ENCODE data around the gene MAOB.

The MAOB gene

GRCh38 chrX:43860646-43861370 is 21.4 kb downstream of the MAOB start:
- DNase-seq = peak; percentile 1

GRCh38 chrX:43853225-43853828 is 28.9 kb downstream of the MAOB start:
- no peak for DNase-seq

DNA sequence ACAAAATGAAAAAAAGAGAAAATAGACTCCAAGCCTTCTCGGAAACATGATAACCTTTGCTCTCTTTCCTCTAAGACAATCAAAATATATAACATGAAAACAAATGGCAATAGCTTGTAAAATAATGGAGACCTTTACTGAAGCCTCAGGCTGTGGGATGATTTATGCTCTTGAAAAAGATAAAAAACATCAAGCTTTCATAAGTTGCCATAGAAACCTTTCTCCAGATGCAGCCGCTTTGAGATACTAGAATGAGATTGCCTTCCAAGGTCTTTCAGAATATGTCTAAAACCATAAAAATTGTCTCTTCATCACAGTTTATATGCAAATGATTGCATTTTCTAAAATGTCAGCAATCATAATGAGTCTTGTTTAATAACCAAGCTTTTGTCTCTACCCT is 31.6 kb downstream of the MAOB start:
- DNase-seq = no peak

DNA sequence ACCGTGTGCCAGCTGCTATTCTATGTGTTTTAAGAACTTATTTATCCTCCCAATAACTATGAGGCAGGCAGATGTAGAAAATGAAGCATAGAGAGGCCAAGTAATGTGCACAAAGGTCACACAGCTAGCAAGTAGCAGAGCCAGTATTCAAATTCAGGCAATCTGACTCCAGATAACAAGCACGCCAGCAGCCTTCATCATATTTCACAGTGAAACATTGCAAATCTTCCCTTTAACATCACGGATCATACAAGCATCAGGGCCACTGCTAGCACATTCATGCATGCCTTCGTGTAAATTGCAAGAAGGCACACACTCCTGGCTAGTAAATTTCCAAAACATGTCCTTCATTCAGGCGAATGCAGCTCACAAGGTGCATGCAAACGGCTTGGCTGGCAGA is 33.1 kb downstream of the MAOB start:
- no peak for DNase-seq

DNA sequence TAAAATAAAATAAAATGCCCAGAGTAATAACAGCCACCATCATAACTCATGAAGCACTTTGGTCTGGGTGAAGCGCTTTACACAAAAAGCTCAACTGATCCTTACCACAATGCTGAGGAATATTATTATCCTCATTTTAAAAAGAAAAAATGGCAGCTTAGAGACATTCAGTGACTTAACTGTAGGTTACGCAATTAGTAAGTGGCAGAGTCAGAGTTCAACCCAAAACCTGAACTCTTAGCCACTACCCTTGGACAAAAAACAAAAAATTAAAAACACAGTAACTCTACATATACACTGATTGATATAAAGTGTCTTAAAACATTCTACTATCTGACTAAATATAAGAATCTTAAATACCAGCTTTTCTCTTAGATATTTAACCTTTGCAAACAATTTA is 34.9 kb downstream of the MAOB start:
- DNase-seq = no peak

DNA sequence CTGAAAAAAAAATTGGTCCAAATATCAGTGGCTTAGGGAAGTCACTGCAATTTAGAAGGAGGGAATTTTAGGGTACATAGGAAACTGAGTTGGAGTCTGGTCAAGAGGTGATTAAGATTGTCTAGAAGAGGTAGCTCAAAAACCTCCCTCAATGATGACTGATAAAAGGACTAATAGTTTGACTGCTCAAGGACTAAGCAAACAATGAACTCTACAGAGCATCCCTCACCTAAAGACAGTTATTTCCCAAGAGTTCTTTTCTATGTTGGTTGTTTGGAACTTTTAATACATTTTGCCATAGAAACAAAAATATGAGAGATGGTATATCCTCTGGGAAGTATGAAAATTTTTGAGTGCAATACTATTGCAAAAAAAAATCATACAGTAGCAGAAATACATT is 35.7 kb downstream of the MAOB start:
- DNase-seq = no peak

DNA sequence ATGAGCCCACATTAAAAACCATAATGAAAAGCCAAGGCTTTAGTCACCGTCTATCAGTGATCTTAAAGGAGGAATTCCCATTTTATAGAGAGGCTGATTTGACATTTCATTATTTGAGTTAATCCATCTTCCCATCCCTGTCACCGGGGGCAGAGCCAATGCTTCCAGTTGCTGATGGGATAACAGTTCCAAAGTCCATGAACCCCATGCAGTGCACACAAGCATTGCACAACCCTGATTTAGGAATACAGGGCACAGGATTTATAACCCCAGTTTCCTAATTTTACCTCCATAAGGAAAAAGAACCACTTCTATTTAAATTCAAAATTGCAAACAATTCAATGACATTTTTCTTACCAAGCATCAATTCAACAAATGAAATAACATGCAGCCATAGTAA is 36.5 kb downstream of the MAOB start:
- DNase-seq = no peak

DNA sequence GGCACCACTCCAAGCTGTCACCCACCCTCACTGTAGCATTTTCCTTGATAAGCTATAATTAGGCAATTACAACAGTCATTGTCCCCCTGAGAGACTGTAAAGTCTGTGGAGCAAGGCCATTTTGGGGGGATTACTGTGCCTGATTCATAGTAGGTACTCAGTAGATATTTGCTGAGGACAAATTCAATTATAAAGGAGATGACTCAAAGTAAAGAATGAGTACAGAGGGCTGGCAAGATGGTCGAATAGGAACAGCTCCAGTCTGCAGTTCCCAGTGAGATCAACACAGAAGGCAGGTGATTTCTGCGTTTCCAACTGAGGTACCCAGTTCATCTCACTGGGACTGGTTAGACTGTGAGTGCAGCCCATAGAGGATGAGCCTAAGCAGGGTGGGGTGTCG is 42.0 kb downstream of the MAOB start:
- no peak for DNase-seq

GRCh38 chrX:43836435-43837184 is 45.6 kb downstream of the MAOB start:
- peak; percentile 6 for DNase-seq

DNA sequence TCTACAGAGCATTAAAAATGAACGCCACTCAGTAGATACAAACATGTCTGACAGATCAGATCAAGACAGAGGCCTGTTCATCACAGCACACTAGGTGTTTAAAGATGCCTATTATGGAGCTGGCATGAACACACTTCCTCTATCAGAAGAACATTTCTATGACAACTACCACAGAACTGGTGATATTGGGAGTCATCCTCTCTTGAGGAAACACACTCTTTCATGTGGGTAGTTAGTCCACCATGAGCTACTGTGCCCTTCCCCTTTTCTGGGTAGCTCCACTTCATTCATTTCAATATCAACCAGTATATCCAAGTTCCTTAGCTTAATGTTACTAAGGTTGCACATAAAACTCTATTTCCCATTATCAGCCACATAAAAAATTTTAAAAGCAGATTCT is 46.7 kb downstream of the MAOB start:
- DNase-seq = no peak

- DNase-seq = no peak
These were observed 54.5 kb downstream of the MAOB start for GRCh38 chrX:43827791-43828190.

- peak; percentile 1 for DNase-seq
These were observed 60.2 kb downstream of the MAOB start for GRCh38 chrX:43822014-43822413.

DNA sequence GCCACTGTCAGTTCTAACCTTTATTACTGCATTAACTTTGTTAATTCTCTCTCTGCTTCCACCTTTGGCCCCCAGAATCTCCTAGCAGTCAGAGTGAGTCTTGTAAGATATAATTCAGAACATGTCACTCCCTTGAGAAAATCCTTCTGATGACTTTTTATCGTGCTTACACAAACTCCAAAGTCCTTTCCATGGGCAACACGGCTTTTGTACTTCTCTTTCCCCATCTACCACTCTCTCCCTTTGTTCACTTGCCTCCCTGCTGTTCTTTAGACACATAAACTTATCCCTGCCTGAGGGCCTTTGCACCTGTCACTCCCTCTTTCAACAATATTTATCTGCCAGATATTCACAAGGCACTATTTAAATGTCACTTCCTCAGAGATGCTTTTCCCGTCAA is 64.8 kb downstream of the MAOB start:
- no peak for DNase-seq

DNA sequence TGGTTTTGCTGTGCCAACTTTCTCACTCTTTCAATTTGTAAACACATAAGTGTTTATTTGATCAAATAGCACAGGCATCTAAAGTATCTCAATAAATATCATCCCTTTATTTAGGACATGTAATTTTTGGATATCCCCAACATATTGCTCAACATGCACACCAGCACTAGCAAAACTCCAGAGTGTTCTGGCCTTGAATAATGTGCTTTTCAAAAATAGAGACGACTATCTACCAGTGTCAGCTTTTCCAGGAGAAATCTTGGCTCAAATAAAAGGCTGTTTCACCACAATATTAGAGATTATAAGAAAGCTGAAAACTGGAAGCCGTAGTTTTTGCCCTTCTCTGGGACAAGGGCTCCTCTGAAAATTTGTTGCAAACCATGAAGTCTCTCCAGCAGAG is 67.0 kb downstream of the MAOB start:
- no peak for DNase-seq

DNA sequence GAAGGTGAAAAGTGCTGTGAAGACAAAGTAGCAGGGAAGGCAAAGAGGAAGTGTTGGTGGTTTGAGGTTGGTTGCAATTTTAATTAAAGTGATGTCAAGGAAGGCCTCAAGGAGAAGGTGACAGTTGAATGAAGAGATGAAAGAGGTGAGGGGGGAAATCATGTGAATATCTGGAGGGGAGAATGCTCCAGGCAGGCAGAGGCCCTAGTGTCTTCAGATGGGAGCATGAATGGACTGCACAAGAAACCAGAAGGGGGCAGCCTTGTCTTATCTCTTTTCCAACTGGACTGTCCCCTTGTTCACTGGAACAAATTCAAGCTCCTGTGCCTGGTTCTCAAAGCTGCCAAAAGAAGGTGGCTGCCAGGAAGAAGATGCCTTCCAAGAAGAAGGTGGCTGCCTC is 68.4 kb downstream of the MAOB start:
- peak; percentile 4 for DNase-seq

GRCh38 chrX:43813319-43813718 is 68.9 kb downstream of the MAOB start:
- no peak for DNase-seq

- DNase-seq = no peak
These were observed 72.8 kb downstream of the MAOB start for GRCh38 chrX:43809463-43809862.

DNA sequence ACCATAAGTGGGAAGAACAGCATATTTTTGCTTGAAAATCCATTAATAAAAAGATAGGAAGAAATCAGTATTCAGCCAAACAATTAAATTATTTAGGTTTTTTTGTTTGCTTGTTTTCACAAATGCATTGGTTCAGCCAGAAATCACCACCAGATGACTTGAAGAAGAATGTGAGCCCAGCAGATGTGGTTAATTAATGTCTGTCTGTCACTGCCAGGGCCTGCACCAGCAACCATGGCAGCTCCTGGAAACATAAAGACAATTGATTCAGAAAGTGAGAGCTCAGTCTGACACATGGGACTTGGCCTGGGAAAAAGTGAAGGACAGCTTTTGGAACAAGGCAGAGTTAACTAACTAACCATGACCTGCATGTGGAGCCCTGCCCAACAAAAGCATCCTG is 74.0 kb downstream of the MAOB start:
- no peak for DNase-seq

- DNase-seq = no peak
These were observed 76.7 kb downstream of the MAOB start for GRCh38 chrX:43805579-43805978.

DNA sequence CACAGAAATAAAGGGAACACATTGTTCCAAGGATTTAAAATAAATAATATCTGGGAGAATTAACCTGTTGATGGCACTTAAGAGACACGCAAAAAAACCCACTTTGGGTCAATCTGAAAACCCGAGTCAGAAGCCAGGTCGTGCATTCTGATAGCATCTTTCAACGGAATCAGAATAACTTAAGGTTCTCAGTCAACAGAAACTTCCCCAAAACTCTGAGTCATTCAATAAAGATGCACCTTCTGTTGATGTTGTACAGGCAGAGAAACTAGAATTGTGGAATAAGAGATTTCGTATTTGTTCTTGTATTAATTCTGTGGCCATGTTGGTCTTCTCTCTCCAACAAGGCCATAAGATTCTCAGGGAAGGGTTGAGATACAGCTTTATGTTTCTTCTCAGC is 78.2 kb downstream of the MAOB start:
- no peak for DNase-seq

- no peak for DNase-seq
These were observed 96.2 kb downstream of the MAOB start for GRCh38 chrX:43785930-43786591.

GRCh38 chrX:43758044-43758443 is 124.2 kb downstream of the MAOB start:
- DNase-seq = no peak

GRCh38 chrX:43756076-43756475 is 126.2 kb downstream of the MAOB start:
- no peak for DNase-seq

DNA sequence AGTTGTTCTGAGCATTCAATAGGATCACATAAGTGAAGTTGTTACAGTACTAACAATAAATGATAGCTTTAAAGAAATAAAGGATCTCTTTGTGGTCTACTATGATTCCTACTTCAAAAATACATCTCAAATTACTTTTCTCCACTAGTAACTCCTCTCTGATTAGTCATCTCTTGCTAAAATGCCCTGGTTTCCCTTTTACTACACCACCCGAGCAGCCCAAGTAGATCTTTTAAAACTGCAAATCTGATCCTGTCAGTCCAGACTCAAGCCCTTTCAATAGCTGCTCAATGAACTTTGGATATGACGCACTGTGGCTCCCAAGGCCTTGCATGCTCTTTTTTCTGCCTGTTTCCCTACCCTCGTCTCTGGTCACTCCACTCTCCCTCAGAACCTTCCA is 128.6 kb downstream of the MAOB start:
- no peak for DNase-seq
